ENCODE results near the gene CPA3. TPM values are rescaled to one million over a fixed set of nuclear protein-coding genes. Genes with fewer than 3 reads are reported as not detected.

Gene CPA3
- total RNA-seq, 1 experiment from 2014 or later, result not detected

- TF ChIP-seq FOSL1 (IDR thresholded peaks at IDR 0.05; ENCODE audit: low read depth), result no peak
- TF ChIP-seq CEBPB (IDR thresholded peaks at IDR 0.05; ENCODE audit: low read depth), result no peak
- ChIA-PET RAD21 (ENCODE audit: low non-redundant PET in 1 of 2, low total read pairs in 2 of 2, uncharacterized antibody in 2 of 2, unreplicated experiment in 2 of 2) (no interaction called here), POLR2A (no interaction called here), CTCF (interaction anchor here (1.5 to 3.5 kb wide), 2 partner anchors 80 to 87 kb away, joined by 4 to 23 read pairs; no protein-coding TSS in a partner anchor)
- Histone ChIP-seq H3K9ac (ENCODE audit: low read length) (no peak overlapping the region), H4K20me1 (ENCODE audit: insufficient read depth) (no peaks in the 10 kb centered on the region), H3K9me3 (ENCODE audit: control insufficient read depth in 1 of 2, insufficient read depth in 1 of 2, low read depth in 1 of 2, low read length in 2 of 2) (no peaks in the 10 kb centered on the region), H3K4me1 (ENCODE audit: control insufficient read depth in 1 of 2, insufficient read depth in 2 of 2, low read length in 2 of 2) (no peaks in the 10 kb centered on the region), H3K9me2 (ENCODE audit: insufficient read depth) (no peaks in the 10 kb centered on the region), H3K79me2 (ENCODE audit: insufficient read depth, low read length) (no peaks in the 10 kb centered on the region), H2AFZ (ENCODE audit: low read depth, low read length, poor library complexity, severe bottlenecking) (no peak overlapping the region), H3K4me3 (replicated peaks in 1 of 2; ENCODE audit: low read depth in 1 of 2, low read length in 2 of 2) (no peak overlapping the region), H3K27me3 (ENCODE audit: insufficient read depth, low read length) (no peaks in the 10 kb centered on the region), H3K27ac (ENCODE audit: low read depth, low read length) (no peak overlapping the region), H3K36me3 (ENCODE audit: control insufficient read depth in 1 of 2, insufficient read depth in 2 of 2, low read length in 2 of 2) (no peaks in the 10 kb centered on the region), H3K4me2 (ENCODE audit: low read length) (no peak overlapping the region)
- intact Hi-C loops (cut with micrococcal nuclease), result loop anchor here (5.0 kb wide), 1 partner anchor 136 kb away; no protein-coding TSS in a partner anchor
- DNase-seq (ENCODE audit: low read depth, low spot score) (no peak), ATAC-seq (no peak)
- BruUV-seq (replicated peaks), result no TSS peak
These were observed 1.8 kb upstream of the CPA3 start for GRCh38 chr3:148863297-148863696.

GRCh38 chr3:148863814-148864213 lies 1.3 kb upstream of the CPA3 start:
- TF ChIP-seq CBX3 (IDR thresholded peaks at IDR 0.05; ENCODE audit: low read depth) (no peak), CEBPB (IDR thresholded peaks at IDR 0.05; ENCODE audit: low read depth) (no peak), POLR2A (IDR thresholded peaks at IDR 0.05; ENCODE audit: borderline replicate concordance, extremely low read depth, insufficient read depth, insufficient read length) (no peak), SIN3A (IDR thresholded peaks at IDR 0.05; ENCODE audit: low read depth) (no peak), RAD21 (IDR thresholded peaks at IDR 0.05; ENCODE audit: low read depth) (no peak), EZH2 (IDR thresholded peaks at IDR 0.05) (no peak), CTCF (IDR thresholded peaks at IDR 0.05 in 2 of 3, conservative IDR thresholded peaks at IDR 0.05 in 1 of 3; ENCODE audit: borderline replicate concordance in 1 of 3, insufficient read depth in 1 of 3, low read depth in 2 of 3, low read length in 2 of 3) (no peak), EGR1 (IDR thresholded peaks at IDR 0.05; ENCODE audit: low read depth) (no peak), ATF3 (IDR thresholded peaks at IDR 0.05) (no peak), JUND (IDR thresholded peaks at IDR 0.05) (no peak), FOSL1 (IDR thresholded peaks at IDR 0.05; ENCODE audit: low read depth) (no peak), MAX (IDR thresholded peaks at IDR 0.05) (no peak), SRF (IDR thresholded peaks at IDR 0.05; ENCODE audit: low read depth) (no peak), ZFX (IDR thresholded peaks at IDR 0.05) (no peak), TCF7L2 (IDR thresholded peaks at IDR 0.05; ENCODE audit: borderline replicate concordance, extremely low read depth, insufficient read depth, insufficient read length) (no peak), ZNF274 (IDR thresholded peaks at IDR 0.05; ENCODE audit: low read depth, low read length) (no peak), ZBTB33 (IDR thresholded peaks at IDR 0.05; ENCODE audit: extremely low read depth, insufficient replicate concordance, low read length) (no peak)
- H3K4me2 ChIP-seq (ENCODE audit: low read length), result no peak overlapping the region

More at GRCh38 chr3:148863814-148864213, 1.3 kb upstream of the CPA3 start:
- Histone ChIP-seq H3K27ac (ENCODE audit: low read depth, low read length) (no peak overlapping the region), H3K4me3 (replicated peaks in 1 of 2; ENCODE audit: low read depth in 1 of 2, low read length in 2 of 2) (no peak overlapping the region), H3K4me1 (ENCODE audit: control insufficient read depth in 1 of 2, insufficient read depth in 2 of 2, low read length in 2 of 2) (no peaks in the 10 kb centered on the region), H3K9me3 (ENCODE audit: control insufficient read depth in 1 of 2, insufficient read depth in 1 of 2, low read depth in 1 of 2, low read length in 2 of 2) (no peaks in the 10 kb centered on the region), H4K20me1 (ENCODE audit: insufficient read depth) (no peaks in the 10 kb centered on the region), H2AFZ (ENCODE audit: low read depth, low read length, poor library complexity, severe bottlenecking) (no peak overlapping the region), H3K36me3 (ENCODE audit: control insufficient read depth in 1 of 2, insufficient read depth in 2 of 2, low read length in 2 of 2) (no peaks in the 10 kb centered on the region), H3K9ac (ENCODE audit: low read length) (no peak overlapping the region), H3K79me2 (ENCODE audit: insufficient read depth, low read length) (no peaks in the 10 kb centered on the region), H3K9me2 (ENCODE audit: insufficient read depth) (no peaks in the 10 kb centered on the region), H3K27me3 (ENCODE audit: insufficient read depth, low read length) (no peaks in the 10 kb centered on the region)
- ChIA-PET RAD21 (ENCODE audit: low non-redundant PET in 1 of 2, low total read pairs in 2 of 2, uncharacterized antibody in 2 of 2, unreplicated experiment in 2 of 2) (no interaction called here), POLR2A (no interaction called here), CTCF (no interaction called here)
- DNase-seq (ENCODE audit: low read depth, low spot score) (no peak), ATAC-seq (no peak)
- no TSS peak for BruUV-seq (replicated peaks)
- intact Hi-C loops (cut with micrococcal nuclease), result loop anchor here (5.0 kb wide), 1 partner anchor 137 kb away; no protein-coding TSS in a partner anchor
